IPS DF 4.7 (cell line): ENCODE data around the gene FCN2.

Experiments
- DNase-seq: peaks from one replicate; pipeline ENCODE4 v3.0.0-alpha.2; 2013; ENCODE audit warnings: low spot score; ENCODE audit errors: extremely low read depth

FCN2 gene

DNA sequence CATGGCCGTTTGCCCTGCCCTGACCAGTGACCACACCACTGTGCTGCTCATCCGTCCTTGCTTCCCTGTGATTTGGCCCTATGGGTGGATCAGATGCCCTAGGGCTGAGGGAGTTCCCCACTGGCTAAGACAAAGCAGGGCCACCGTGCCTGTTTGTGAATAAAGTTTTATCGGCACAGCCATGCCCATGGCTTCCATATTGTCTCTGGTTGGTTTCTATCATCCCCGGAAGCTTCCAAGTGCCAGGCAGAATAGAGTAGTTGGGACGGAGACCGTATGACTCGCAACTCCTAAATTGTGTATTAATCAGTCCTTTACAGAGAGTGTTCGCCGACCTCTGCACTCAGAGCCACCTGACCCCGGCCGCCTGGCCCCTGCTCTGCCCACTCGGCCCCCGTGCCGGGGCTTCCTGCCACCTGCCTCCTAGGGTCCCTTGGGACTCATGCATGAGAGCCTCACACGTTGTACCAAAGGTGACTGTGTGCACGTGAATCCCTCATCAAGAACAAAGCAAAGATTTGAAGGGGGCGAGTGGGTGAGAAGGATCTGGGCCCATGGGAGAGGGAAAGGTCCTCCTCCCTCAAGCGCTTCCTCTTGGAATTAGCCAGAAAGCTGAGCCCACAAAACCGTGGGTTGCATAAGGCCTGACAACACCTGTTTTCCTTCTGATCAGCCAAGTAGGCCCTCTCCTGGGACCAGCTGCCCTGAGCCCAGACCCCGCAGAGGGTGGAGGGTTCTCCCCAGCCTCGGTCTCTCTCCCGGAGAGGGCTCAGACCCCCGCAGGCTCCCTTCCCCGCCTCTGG lies 11.7 kb upstream of the FCN2 start:
- DNase-seq: no peak

DNA sequence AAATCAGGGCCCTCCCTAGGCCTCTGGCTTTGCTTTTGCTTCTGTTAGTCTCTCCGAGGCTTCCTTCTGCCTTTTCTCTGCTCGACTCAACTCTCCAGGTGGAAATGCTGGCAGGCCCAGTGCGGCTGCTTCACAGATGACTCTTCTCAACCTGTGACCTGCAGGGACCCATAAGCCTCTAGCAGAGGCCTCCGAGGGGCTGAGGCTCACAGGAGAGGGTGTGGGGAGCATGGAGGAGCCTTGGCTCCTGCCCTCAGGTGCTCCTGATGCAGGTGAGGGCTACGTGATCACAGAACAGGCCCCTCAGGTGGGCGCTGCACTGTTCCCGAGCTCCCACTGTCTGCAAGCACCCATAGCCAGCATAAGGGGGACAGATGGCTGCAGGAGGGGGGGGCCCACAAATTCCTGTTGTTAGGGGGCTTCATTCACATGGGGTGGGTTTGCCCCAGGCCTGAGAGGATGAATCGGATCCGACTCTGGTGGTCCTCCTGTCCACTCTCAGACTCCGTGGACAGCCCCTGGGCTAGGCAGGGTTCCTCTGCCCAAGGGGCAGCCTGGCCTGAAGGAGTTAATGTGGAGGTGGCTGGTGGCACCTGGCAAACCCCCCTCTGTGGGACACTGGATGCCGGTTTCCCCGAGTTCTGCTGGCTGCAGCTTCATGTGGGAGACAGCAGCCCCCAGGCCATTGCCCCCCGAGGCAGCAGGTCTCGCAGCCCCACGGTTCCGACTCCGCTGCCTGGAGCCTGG lies 10.9 kb upstream of the FCN2 start:
- DNase-seq: no peak

DNA sequence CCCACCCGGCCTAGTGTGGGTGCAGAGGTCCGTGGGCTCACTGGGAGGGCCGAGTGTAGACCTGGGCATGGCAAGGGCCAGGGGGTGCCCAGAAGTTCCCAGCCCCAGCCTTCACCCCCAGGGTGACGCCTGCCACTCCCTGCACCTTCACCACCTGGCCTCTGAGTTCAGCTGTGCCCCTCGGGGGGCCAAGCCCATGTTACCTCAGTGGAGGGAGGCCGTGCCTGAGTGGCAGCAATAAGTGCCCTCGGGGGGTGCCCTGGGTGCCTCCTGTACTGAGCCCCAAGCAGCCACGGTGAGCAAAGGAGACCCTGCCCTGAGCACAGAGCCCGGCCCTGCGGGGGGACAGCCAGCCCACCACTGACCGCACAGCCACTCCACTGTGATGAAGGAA lies 10.3 kb upstream of the FCN2 start:
- no peak for DNase-seq

DNA sequence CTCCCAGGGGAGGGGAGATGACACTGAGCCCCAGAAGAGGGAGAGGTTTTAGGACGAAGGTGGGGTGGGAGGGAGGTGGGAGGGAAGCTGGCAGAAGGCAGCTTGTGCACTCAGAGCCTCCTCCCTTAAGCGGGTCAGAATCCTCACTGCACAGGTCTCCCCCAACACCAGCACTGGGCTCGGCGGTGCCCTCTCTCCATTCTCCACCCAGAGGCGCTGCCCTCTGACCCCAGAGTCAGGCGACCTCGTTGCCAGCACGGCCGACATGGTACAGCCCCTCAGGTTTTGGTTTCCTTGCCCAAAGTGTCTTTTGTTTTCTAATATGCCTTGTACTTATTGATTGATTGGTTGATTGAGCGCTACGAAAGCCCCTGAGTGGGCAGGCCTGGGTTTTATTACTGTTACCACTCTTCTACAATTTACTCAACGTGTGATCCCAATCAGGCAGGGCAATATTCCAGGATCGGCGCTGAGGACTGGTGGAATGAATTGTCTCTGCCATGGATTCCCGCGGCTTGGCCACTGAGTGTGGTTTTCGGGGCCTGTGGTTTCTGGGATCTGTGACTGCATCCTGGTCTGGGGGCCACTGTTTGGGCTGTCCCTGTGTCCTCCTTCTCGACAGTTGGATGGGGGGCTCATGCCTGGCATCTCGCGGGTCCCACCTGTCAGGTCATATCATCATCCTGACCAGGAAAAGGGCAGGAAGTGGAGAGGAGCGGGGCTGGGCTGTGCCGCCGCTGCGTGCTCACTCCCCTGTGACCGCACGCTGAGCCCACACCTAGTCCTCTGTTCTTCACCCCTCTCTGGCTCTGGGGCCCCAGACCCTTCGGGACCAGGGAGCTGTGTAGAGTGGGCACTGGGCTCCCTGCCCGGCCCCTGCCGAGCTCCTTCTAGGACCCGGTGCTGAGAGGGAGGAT lies 9.6 kb upstream of the FCN2 start:
- DNase-seq: no peak

DNA sequence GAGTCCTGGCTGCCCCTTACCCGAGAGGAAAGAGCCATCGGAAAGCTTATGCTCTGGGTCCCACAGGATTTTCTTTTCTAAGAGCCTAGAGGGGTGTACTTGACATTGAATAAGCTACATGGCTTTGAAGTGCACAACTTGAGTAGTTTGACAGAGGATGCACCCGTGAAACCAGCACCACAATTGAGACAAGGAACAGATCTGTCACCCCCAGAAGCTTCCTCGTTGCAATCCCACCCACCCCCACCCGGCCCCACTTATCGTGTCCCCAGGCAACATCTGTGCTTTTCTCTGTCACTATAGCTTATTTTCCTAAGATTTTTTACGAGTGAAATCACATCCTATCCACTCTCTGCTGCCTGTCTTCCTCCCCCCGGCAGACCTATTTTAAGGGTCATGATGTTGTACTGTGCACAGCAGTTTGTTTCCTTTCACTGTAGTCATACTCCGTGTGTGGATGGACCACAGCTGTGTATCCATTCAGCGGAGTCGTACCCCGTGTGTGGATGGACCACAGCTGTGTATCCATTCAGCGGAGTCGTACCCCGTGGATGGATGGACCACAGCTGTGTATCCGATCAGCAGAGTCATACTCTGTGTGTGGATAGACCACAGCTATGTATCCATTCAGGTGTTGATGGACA lies 8.8 kb upstream of the FCN2 start:
- DNase-seq: no peak

DNA sequence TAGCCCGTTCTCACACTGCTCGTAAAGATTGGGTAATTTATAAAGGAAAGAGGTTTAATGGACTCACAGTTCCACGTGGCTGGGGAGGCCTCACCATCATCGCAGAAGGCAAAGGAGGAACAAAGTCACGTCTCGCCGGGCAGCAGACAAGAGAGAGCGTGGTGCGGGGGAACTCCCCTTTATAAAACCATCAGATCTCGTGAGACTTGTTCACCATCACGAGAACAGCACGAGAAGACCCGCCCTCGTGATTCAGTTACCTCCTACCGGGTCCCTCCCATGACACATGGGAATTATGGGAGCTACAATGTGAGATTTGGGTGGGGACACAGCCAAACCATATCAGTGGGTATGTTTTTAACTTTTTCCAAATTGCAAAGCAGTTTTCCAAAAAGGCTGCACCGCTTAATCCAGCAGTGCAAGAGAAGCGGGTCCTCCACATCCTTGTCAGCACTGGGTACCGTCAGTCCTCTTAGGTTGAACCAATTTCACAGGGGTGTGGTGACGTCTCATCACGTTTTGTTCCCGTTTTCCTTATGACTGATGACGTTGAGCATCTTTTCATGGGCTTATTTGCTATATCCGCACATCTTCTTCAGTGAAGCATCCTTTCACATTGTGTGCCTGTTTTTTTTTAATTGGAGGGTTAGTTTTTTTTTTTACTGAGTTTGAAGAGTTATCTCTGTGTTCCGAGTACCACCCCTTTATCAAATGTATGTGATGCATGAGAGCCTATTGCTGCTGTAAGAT lies 8.0 kb upstream of the FCN2 start:
- no peak for DNase-seq

DNA sequence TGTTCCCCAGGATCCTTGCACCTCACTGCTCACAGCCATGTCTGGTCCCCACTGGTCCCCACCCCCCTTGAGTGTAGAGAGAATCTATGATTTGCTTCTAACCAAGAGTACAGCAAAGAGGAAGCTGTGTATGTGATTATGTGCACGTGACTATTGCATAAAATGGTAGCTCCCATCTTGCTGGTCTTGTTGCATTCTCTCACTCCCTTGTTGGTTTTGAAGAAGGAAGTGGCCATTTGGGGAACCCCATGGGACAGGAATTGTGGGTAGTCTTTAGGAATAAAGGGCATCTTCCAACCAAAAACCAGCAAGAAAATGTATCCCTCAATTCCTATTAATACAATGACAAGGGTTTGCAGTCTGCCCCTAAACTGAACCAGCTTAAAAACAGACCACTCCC lies 5.2 kb upstream of the FCN2 start:
- no peak for DNase-seq

DNA sequence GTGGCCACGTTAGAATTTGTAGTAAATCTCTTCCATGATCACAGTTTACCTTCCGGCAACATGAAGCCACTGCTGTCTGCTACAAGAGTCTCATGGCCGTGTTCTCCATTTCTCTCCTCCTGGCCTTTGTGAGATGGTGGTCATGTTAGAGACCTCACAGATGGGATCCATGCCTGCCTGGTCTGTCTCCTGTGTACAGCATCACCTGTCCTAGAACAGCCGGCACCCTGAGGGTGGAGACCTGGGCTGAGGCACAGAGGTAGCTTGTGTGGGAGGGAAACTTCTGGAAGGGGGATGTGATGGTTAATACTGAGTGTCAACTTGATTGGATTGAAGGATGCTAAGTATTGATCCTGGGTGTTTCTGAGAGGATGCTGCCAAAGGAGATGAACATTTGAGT lies 3.1 kb upstream of the FCN2 start:
- DNase-seq: no peak

DNA sequence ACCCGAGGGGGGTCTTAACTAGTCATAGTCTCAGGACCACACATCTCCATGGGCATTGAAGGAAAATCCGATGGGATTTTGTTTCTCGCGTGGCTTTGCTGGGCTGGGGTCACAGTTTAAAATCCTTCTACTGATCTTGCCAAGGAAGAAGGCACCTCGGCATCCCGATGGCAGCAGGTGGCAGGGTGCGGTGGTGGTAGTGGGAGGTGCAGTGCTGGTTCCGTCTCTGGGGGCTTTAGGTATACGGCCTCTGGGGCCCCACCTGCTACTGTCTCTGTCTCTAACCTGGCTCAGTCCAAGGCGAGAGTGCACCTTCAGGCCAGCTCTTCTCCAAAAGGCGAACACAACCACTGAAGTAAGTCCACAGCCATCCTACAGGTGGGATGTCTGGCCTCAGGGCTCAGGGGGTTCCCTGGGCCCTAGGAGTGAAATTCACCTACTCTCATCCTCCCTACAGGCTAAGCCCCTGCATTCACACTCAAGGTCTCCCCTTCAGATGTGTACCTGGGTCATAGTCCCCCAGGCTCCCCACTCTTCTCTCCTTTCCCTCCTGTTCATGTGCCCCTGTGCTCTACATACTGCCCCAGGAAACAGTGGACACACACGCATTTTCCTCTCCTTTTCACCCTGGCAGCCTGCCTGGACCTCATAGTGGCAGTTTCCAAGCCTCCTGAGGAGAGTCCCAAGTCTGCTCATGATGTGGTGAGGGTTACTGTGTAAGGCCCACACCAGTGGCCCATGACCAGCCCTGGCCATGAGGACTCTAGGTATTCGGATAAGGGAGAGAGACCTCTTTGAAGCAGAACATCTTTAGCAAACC lies 736 bp upstream of the FCN2 start:
- DNase-seq: no peak

DNA sequence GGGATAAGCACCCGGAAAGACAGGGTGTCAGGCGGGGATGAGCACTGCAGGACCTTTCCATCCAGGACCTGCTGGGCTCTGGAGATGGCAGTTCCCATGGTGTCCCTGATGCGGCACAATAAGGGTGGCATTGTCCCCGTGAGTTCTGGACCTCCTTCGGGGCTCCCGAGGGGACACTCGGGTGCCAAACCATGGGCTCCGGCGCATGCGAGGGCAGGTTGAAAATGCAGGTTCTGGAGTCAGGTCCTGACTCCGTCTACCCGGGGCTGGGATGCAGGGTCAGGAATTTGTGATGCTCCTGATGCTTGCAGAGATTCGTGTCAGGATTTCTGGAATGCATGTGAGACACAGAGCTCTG lies 682 bp downstream of the FCN2 start:
- DNase-seq: no peak

DNA sequence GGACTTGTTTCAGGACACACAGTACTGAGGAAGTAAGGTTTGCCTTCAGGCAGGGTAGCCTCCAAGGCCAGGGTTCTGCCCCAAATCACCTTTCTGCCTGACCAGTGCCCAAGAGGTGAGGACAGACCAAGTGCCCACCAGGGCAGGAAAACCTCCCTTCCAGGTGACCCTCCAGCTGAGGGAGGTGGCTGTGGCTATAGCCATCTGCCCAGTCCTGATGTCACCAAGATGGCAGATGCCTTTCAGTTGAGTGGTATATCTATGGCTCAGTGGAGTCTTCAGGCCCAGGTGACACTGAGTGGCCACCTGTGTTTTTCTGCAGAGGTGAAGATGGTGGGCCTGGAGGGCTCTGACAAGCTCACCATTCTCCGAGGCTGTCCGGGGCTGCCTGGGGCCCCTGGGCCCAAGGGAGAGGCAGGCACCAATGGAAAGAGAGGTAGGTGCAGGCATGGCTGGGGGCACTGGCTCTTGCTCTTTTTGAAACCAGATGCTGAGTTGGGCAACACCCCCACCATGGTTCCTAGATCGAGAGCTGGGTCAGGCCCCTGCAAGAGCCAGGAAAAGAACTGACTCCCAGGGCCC lies 1.7 kb downstream of the FCN2 start:
- no peak for DNase-seq

DNA sequence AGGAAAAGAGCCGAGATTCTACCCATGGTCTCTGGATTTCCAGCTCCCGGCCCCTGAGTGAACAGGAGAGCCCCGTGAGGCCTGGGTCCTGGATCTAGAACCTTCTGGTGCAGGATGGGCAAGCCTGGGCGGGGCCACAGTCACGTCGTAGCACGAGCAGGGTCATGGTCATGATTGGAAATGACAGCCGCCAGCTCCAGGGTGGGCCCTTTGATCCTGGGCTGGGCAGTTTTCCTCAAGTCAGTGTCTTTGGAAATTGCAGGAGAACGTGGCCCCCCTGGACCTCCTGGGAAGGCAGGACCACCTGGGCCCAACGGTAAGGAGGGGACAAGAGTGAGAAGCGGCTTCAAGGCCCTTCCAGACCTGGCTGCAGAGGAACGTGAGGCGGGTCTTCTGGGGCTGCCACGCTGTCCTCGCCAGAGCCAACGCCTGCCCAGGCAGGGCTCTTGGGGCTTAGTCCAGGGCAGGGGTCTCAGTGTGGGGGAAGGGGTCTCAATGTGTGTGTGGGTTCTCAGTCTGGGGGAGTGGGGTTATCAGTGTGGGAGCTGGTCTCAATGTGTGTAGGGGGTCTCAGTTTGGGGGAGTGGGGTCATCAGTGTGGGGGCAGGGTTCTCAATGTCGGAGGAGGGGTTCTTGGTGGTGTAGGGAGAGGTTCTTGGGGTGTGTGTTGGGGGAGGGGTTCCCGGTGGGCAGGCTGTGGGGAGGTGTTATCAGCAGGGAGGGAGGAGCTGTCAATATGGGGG lies 2.6 kb downstream of the FCN2 start:
- no peak for DNase-seq

DNA sequence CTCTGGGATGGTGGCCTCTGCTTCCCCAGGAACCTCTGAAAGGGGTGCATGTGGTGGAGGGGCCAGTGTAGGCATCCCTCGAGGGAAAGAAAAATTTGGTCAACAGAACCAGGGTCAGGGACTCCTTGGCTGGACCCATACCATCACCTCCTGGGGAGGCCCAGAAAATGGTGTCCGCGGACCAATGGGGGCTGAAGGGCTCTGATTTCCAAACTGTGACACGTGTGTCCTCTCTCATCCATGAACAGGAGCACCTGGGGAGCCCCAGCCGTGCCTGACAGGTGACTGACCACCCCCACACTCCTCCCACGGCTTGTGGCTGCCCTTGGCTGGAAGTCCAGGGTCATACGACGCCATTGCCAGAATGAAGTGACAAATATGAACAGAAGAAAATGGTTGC lies 3.9 kb downstream of the FCN2 start:
- no peak for DNase-seq

DNA sequence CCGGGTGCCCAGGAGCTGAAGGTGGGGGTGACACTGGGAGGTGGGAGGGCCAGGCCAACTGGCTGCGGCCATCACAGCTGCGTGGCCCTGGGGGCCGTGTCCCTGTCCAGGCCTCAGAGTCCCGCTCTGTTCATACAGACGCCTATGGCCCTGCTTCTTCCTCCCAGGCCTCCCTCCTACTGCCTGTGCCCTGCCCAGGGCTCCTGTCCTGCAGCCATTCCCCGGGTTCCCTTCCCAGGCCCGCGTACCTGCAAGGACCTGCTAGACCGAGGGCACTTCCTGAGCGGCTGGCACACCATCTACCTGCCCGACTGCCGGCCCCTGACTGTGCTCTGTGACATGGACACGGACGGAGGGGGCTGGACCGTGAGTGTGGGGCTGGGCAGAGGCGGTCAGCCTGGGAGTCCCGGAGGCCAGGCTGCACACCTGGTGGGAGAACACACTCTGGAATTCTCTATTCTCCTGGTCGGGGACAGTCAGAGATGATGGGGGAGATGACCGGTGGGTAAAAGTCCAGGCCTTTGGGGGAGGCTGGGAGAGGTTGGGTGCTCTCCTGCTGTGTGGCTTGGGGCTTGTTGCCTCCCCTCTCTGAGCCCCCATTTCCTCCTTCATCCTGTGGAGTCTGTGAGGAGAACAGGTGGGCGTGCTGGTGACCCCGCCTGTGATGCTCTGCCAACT lies 4.5 kb downstream of the FCN2 start:
- no peak for DNase-seq

DNA sequence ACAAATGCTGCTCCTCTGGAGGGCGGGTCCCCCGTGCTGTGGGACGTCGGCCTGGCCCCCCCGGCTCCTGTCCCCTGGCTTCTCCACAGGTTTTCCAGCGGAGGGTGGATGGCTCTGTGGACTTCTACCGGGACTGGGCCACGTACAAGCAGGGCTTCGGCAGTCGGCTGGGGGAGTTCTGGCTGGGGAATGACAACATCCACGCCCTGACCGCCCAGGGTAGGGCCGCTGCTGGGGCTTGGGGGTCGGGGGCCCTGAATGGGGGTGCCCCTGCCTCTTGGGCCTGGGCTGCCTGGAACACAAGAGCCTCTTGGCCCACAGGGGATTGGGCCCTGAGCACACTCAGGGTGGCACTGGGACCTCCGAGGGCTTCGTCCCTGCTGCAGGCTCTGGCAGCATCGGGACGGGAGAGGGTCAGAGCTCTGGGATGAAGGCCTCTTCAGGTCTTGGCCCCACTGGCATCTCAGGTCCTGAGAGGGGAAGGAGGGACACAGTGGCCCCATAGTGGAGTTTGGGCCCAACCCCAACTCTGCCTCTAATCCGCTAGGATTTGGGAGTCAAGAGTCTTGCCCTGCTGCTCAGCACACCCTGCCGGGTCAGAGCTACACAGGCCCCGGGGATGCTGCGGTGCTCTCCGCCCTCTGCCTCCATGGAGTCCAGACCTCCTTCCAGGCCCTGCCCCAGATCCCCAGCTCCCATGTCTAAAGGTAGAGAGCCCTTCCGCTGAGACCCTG lies 5.2 kb downstream of the FCN2 start:
- no peak for DNase-seq

DNA sequence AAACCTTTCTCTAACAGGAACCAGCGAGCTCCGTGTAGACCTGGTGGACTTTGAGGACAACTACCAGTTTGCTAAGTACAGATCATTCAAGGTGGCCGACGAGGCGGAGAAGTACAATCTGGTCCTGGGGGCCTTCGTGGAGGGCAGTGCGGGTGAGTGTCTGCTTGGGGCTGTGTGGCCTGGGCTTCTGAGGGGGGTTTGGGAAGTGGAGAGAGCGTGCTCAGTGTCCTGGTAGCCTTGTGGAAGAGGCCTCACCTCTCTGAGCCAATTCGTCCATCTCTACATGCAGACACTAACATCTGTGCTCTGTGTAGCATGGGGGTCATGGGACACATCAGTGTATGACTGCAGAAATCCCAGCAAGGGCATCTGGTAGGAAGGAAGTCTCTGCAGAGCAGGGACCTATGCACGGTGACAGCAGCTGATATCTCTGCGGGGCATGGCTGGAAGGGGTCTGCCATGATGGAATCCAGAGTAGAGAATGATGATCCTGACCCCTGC lies 5.9 kb downstream of the FCN2 start:
- DNase-seq: no peak

DNA sequence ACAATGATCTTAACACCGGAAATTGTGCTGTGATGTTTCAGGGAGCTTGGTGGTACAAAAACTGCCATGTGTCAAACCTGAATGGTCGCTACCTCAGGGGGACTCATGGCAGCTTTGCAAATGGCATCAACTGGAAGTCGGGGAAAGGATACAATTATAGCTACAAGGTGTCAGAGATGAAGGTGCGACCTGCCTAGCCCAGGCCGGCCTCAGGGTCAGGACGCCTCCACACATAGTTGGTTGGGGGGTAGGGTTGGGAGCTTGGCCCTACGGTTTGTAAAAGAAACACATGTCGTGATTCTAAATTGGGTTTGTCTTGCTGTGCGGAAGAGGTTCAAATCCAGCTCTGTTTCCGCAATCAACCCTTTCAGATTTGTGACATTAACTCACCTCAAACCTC lies 6.6 kb downstream of the FCN2 start:
- DNase-seq: no peak
